ENCODE data around the gene ZNF263. TPM values are rescaled to one million over a fixed set of nuclear protein-coding genes. Genes with fewer than 3 reads are reported as not detected.
A peak's percentile ranks its signal among the peaks of the same experiment; 100 is the strongest.

ZNF263 gene
- total and polyA plus RNA-seq, 4 donors: 6.3 to 27.3 (median 13.3) TPM

DNA sequence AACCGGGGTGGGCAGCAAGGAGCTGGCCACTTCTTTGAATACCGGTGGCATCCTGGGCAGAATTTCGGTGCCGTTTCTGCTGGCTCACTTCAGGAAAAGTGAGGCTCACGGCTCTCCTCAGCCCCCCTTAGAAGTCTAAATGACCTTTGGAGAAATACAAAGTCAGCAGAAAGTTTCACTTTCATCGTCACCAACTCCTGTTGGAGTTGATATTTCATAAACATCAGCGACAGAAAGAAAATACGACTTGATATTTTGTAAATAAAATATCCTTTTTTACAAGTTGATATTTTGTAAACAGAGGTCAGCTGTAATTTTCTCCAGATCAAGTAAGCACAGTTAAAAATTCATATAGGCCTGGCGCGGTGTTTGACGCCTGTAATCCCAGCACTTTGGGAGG lies 22.8 kb downstream of the ZNF263 start:
- peak overlapping the region in 1 of 2 donors; percentile 84 for H3K9ac ChIP-seq (ENCODE audit: low read depth in 1 of 2, low read length in 2 of 2)
- peak overlapping the region; percentile 83 to 100 (median 98) for H3K4me3 ChIP-seq (ENCODE audit: low read depth in 1 of 3, low read length in 3 of 3)
- TF ChIP-seq, protein P1, sequence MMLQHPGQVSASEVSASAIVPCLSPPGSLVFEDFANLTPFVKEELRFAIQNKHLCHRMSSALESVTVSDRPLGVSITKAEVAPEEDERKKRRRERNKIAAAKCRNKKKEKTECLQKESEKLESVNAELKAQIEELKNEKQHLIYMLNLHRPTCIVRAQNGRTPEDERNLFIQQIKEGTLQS (IDR thresholded peaks at IDR 0.05): no peak
- no peak for DNase-seq (ENCODE audit: low spot score)
- H3K4me1 ChIP-seq (ENCODE audit: control insufficient read depth in 4 of 4, insufficient read depth in 4 of 4, low read length in 3 of 4): peaks cover 3 to 14% (median 10%) of the 10 kb centered on the region in 4 donors
- no peaks in the 10 kb centered on the region for H3K27me3 ChIP-seq (ENCODE audit: control insufficient read depth in 4 of 4, insufficient read depth in 4 of 4, low read length in 3 of 4)
- H3K36me3 ChIP-seq (ENCODE audit: control insufficient read depth in 4 of 4, insufficient read depth in 3 of 4, low read depth in 1 of 4, low read length in 3 of 4): peaks cover 8 to 34% (median 30%) of the 10 kb centered on the region in 4 donors
- 63% methylated on average over 11 of the region's 11 CpGs for WGBS
- peaks cover 29 to 43% (median 36%) of the 10 kb centered on the region in 4 donors for H3K9me3 ChIP-seq (ENCODE audit: control insufficient read depth in 4 of 4, low read length in 3 of 4)
- peak overlapping the region; percentile 90 to 95 for H3K27ac ChIP-seq (ENCODE audit: low read depth in 1 of 2, low read length in 2 of 2)

DNA sequence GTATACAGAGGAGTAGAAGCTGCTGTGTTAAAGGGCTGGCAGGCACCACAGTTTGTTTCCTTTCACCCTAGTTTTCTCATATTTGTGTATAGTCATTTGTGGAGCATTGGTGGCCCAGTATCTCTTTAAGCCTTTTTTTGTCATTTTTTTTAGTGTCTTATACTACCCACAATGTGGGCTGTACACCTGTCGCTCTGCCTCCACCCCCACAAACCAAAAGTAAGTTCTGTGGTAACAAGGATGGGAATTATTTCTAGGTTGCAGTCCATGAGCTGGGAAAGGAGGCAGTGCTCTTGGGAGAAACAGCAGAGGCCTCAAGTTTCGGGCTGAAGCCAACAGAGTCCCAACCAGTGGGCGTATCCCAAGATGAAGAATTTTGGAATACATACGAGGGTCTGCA lies 28.2 kb downstream of the ZNF263 start:
- peak overlapping the region in 2 of 3 donors; percentile 44 to 59 for H3K4me3 ChIP-seq (ENCODE audit: low read depth in 1 of 3, low read length in 3 of 3)
- no peaks in the 10 kb centered on the region for H3K27me3 ChIP-seq (ENCODE audit: control insufficient read depth in 4 of 4, insufficient read depth in 4 of 4, low read length in 3 of 4)
- WGBS: 97% methylated on average over 4 of the region's 4 CpGs
- H3K9me3 ChIP-seq (ENCODE audit: control insufficient read depth in 4 of 4, low read length in 3 of 4): peaks cover 62 to 81% (median 70%) of the 10 kb centered on the region in 4 donors
- DNase-seq (ENCODE audit: low spot score): no peak
- H3K36me3 ChIP-seq (ENCODE audit: control insufficient read depth in 4 of 4, insufficient read depth in 3 of 4, low read depth in 1 of 4, low read length in 3 of 4): peaks cover 12 to 68% (median 60%) of the 10 kb centered on the region in 4 donors
- TF ChIP-seq, protein P2, sequence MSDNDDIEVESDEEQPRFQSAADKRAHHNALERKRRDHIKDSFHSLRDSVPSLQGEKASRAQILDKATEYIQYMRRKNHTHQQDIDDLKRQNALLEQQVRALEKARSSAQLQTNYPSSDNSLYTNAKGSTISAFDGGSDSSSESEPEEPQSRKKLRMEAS (IDR thresholded peaks at IDR 0.05): no peak
- TF ChIP-seq GABPA (IDR thresholded peaks at IDR 0.05 in 1 of 2, conservative IDR thresholded peaks at IDR 0.05 in 1 of 2) (no peak), HNF4G (IDR thresholded peaks at IDR 0.05) (no peak), SP1 (IDR thresholded peaks at IDR 0.05) (no peak), NR2F2 (IDR thresholded peaks at IDR 0.05) (no peak), FOXA2 (IDR thresholded peaks at IDR 0.05) (no peak), FOXA1 (IDR thresholded peaks at IDR 0.05) (no peak), JUND (IDR thresholded peaks at IDR 0.05) (no peak), RXRA (IDR thresholded peaks at IDR 0.05) (no peak)
- H3K27ac ChIP-seq (ENCODE audit: low read depth in 1 of 2, low read length in 2 of 2): no peak overlapping the region
- H3K4me1 ChIP-seq (ENCODE audit: control insufficient read depth in 4 of 4, insufficient read depth in 4 of 4, low read length in 3 of 4): no peaks in the 10 kb centered on the region
- no peak overlapping the region for H3K9ac ChIP-seq (ENCODE audit: low read depth in 1 of 2, low read length in 2 of 2)

DNA sequence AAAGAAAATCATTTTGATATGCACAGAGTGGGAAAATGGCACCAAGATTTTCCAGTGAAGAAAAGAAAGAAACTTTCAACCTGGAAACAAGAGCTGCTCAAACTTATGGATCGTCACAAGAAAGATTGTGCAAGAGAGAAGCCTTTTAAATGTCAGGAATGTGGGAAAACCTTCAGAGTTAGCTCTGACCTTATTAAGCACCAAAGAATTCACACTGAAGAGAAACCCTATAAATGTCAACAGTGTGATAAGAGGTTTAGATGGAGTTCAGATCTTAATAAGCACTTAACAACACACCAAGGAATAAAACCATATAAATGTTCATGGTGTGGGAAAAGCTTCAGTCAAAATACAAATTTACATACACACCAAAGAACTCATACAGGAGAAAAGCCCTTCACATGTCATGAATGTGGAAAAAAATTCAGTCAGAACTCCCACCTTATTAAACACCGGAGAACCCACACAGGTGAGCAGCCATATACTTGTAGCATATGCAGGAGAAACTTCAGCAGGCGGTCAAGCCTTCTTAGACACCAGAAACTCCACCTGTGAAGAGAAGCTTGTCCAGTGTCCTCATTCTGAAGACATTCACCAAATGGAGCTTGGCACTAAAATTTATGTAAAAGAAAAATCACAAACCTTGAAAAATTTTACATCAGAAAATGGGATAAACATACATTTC lies 34.2 kb downstream of the ZNF263 start:
- Histone ChIP-seq H3K4me3 (ENCODE audit: low read depth in 1 of 3, low read length in 3 of 3) (peak overlapping the region in 2 of 3 donors; percentile 48 to 79), H3K27ac (ENCODE audit: low read depth in 1 of 2, low read length in 2 of 2) (no peak overlapping the region), H3K27me3 (ENCODE audit: control insufficient read depth in 4 of 4, insufficient read depth in 4 of 4, low read length in 3 of 4) (no peaks in the 10 kb centered on the region), H3K36me3 (ENCODE audit: control insufficient read depth in 4 of 4, insufficient read depth in 3 of 4, low read depth in 1 of 4, low read length in 3 of 4) (peaks cover 9 to 57% (median 51%) of the 10 kb centered on the region in 4 donors), H3K9ac (ENCODE audit: low read depth in 1 of 2, low read length in 2 of 2) (no peak overlapping the region), H3K9me3 (ENCODE audit: control insufficient read depth in 4 of 4, low read length in 3 of 4) (peaks cover 66 to 95% (median 83%) of the 10 kb centered on the region in 4 donors), H3K4me1 (ENCODE audit: control insufficient read depth in 4 of 4, insufficient read depth in 4 of 4, low read length in 3 of 4) (no peaks in the 10 kb centered on the region)
- no peak for TF ChIP-seq JUND (IDR thresholded peaks at IDR 0.05)
- TF ChIP-seq, protein P3, sequence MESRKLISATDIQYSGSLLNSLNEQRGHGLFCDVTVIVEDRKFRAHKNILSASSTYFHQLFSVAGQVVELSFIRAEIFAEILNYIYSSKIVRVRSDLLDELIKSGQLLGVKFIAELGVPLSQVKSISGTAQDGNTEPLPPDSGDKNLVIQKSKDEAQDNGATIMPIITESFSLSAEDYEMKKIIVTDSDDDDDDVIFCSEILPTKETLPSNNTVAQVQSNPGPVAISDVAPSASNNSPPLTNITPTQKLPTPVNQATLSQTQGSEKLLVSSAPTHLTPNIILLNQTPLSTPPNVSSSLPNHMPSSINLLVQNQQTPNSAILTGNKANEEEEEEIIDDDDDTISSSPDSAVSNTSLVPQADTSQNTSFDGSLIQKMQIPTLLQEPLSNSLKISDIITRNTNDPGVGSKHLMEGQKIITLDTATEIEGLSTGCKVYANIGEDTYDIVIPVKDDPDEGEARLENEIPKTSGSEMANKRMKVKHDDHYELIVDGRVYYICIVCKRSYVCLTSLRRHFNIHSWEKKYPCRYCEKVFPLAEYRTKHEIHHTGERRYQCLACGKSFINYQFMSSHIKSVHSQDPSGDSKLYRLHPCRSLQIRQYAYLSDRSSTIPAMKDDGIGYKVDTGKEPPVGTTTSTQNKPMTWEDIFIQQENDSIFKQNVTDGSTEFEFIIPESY (IDR thresholded peaks at IDR 0.05): peak; percentile 26
- 97% methylated on average over 3 of the region's 3 CpGs for WGBS
- DNase-seq (ENCODE audit: low spot score): no peak
